ENCODE results near the gene HSPA5. TPM values are rescaled to one million over a fixed set of nuclear protein-coding genes. Genes with fewer than 3 reads are reported as not detected.
A peak's percentile ranks its signal among the peaks of the same experiment; 100 is the strongest.
"Not testable (repeated sequence)": the region's sequence is repeated elsewhere in the genome, so short reads cannot be mapped to it uniquely, and the experiment has no call there.

The HSPA5 gene
- total RNA-seq, 1 experiment from 2014 or later = 357 TPM

DNA sequence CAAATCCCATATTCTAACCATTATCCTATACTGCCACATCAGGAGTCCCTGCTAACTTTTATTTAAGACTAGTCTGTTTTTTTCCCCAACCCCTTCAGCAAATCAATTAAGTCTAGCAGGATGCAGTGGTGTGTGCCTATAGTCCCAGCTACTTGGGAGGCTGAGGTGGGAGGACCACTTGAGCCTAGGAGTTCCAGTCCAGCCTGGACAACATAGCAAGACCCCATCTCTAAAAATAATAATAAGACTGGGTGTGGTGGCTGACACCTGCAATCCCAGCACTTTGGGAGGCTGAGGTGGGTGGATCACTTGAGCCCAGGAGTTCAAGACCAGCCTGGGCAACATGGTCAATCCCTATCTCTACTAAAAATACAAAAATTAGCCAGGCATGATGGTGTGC lies 16.3 kb downstream of the HSPA5 start:
- H3K4me1 Mint-ChIP-seq; ATAC-seq; H3K27me3 Mint-ChIP-seq (ENCODE audit: low read depth); DNase-seq (ENCODE audit: low spot score); H3K4me3 Mint-ChIP-seq; H3K36me3 Mint-ChIP-seq; H3K9me3 Mint-ChIP-seq; CTCF ChIA-PET; H3K27ac Mint-ChIP-seq: not testable (repeated sequence)
- peak; percentile 64 for TF ChIP-seq ZNF121 (CRISPR knock-in tag; IDR thresholded peaks at IDR 0.05)
- POLR2A ChIA-PET = interaction anchor here (1.1 kb wide), 1 partner anchor 16 kb away, joined by 4 read pairs; the partner anchor contains the start of gene HSPA5

DNA sequence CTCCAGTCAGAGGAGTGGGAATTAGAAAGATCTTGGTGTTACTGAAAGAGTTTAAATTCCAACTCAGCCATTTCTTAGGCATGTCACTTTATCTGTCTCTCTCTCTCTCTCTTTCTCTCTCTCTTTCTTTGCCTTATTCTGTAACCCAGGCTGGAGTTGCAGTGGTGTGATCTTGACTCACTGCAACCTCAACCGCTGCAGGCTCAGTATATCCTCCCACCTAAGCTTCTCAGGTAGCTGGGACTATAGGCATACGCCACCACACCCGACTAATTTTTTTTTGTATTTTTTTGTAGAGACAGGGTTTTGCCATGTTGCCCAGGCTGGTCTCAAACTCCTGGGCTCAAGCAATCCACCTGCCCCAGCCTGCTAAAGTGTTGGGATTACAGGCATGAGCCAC lies 22.5 kb downstream of the HSPA5 start:
- POLR2A ChIA-PET = interaction anchor here (0.7 kb wide), 1 partner anchor 22 kb away, joined by 3 read pairs; the partner anchor contains the start of gene HSPA5
- no peak for TF ChIP-seq SMAD3 (CRISPR knock-in tag; IDR thresholded peaks at IDR 0.05; ENCODE audit: borderline replicate concordance)
- TF ChIP-seq TP53 (CRISPR knock-in tag; IDR thresholded peaks at IDR 0.05) = no peak
- TF ChIP-seq, protein P1, sequence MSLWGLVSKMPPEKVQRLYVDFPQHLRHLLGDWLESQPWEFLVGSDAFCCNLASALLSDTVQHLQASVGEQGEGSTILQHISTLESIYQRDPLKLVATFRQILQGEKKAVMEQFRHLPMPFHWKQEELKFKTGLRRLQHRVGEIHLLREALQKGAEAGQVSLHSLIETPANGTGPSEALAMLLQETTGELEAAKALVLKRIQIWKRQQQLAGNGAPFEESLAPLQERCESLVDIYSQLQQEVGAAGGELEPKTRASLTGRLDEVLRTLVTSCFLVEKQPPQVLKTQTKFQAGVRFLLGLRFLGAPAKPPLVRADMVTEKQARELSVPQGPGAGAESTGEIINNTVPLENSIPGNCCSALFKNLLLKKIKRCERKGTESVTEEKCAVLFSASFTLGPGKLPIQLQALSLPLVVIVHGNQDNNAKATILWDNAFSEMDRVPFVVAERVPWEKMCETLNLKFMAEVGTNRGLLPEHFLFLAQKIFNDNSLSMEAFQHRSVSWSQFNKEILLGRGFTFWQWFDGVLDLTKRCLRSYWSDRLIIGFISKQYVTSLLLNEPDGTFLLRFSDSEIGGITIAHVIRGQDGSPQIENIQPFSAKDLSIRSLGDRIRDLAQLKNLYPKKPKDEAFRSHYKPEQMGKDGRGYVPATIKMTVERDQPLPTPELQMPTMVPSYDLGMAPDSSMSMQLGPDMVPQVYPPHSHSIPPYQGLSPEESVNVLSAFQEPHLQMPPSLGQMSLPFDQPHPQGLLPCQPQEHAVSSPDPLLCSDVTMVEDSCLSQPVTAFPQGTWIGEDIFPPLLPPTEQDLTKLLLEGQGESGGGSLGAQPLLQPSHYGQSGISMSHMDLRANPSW (CRISPR knock-in tag; conservative IDR thresholded peaks at IDR 0.05; ENCODE audit: low read depth) = no peak
- TF ChIP-seq MYBL2 (CRISPR knock-in tag; IDR thresholded peaks at IDR 0.05) = no peak
- TF ChIP-seq NR1H2 (CRISPR knock-in tag; IDR thresholded peaks at IDR 0.05) = no peak
- no peak for TF ChIP-seq KAT7 (CRISPR knock-in tag; IDR thresholded peaks at IDR 0.05; ENCODE audit: borderline replicate concordance)
- TF ChIP-seq, protein P2, sequence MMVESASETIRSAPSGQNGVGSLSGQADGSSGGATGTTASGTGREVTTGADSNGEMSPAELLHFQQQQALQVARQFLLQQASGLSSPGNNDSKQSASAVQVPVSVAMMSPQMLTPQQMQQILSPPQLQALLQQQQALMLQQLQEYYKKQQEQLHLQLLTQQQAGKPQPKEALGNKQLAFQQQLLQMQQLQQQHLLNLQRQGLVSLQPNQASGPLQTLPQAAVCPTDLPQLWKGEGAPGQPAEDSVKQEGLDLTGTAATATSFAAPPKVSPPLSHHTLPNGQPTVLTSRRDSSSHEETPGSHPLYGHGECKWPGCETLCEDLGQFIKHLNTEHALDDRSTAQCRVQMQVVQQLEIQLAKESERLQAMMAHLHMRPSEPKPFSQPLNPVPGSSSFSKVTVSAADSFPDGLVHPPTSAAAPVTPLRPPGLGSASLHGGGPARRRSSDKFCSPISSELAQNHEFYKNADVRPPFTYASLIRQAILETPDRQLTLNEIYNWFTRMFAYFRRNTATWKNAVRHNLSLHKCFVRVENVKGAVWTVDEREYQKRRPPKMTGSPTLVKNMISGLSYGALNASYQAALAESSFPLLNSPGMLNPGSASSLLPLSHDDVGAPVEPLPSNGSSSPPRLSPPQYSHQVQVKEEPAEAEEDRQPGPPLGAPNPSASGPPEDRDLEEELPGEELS (CRISPR knock-in tag; IDR thresholded peaks at IDR 0.05) = no peak
- TF ChIP-seq FOXK1 (CRISPR knock-in tag; IDR thresholded peaks at IDR 0.05) = no peak
- no peak for TF ChIP-seq NFATC4 (CRISPR knock-in tag; IDR thresholded peaks at IDR 0.05)
- no peak for TF ChIP-seq ELF4 (CRISPR knock-in tag; IDR thresholded peaks at IDR 0.05; ENCODE audit: low read depth)
- TF ChIP-seq, protein P3, sequence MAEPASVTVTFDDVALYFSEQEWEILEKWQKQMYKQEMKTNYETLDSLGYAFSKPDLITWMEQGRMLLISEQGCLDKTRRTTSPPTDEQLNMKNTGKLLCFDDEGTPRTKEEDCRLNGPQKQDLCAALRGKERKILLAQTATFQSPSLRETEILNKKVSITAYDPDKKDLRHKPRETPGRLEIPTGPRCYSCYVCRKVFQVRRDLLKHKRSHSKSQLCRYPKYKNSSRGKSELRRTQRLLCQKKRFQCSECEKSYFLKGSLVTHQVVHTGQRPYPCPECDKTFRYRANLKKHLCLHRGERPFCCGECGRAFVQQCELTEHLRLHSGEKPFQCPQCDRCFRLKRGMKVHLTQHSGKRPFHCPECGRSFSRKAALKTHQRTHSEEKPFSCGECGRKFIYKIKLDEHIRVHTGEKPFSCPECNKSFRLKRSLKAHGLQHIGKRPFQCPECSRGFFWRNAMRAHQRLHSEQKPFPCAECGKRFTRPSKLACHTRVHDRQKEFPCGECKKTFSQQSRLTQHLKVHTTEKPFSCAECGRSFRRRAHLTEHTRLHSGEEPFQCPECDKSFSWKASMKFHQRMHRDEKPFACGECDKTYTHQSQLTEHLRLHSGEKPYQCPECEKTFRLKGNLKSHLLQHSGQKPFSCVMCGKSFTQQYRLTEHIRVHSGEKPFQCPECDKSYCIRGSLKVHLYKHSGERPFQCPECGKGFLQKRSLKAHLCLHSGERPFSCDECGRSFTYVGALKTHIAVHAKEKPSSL (CRISPR knock-in tag; conservative IDR thresholded peaks at IDR 0.05) = no peak
- TF ChIP-seq ZNF396 (CRISPR knock-in tag; IDR thresholded peaks at IDR 0.05; ENCODE audit: borderline replicate concordance) = no peak
- no peak for TF ChIP-seq SMAD4 (CRISPR knock-in tag; IDR thresholded peaks at IDR 0.05)
- TF ChIP-seq, protein P4, sequence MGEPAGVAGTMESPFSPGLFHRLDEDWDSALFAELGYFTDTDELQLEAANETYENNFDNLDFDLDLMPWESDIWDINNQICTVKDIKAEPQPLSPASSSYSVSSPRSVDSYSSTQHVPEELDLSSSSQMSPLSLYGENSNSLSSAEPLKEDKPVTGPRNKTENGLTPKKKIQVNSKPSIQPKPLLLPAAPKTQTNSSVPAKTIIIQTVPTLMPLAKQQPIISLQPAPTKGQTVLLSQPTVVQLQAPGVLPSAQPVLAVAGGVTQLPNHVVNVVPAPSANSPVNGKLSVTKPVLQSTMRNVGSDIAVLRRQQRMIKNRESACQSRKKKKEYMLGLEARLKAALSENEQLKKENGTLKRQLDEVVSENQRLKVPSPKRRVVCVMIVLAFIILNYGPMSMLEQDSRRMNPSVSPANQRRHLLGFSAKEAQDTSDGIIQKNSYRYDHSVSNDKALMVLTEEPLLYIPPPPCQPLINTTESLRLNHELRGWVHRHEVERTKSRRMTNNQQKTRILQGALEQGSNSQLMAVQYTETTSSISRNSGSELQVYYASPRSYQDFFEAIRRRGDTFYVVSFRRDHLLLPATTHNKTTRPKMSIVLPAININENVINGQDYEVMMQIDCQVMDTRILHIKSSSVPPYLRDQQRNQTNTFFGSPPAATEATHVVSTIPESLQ (CRISPR knock-in tag; IDR thresholded peaks at IDR 0.05) = no peak
- no peak for TF ChIP-seq CREM (CRISPR knock-in tag; IDR thresholded peaks at IDR 0.05)
- TF ChIP-seq GABPB1 (CRISPR knock-in tag; IDR thresholded peaks at IDR 0.05) = no peak
- TF ChIP-seq, protein P5, sequence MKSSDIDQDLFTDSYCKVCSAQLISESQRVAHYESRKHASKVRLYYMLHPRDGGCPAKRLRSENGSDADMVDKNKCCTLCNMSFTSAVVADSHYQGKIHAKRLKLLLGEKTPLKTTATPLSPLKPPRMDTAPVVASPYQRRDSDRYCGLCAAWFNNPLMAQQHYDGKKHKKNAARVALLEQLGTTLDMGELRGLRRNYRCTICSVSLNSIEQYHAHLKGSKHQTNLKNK (CRISPR knock-in tag; IDR thresholded peaks at IDR 0.05) = no peak

More for the DNA sequence above, 22.5 kb downstream of the HSPA5 start:
- Mint-ChIP-seq H3K27ac (peak overlapping the region; percentile 44; the same call in 1 of the 2 replicates), H3K4me3 (no peak overlapping the region), H3K4me1 (no peaks in the 10 kb centered on the region), H3K27me3 (ENCODE audit: low read depth) (no peaks in the 10 kb centered on the region), H3K36me3 (peaks cover 25% of the 10 kb centered on the region), H3K9me3 (no peaks in the 10 kb centered on the region)
- no peak for DNase-seq (ENCODE audit: low spot score)
- CTCF ChIA-PET = interaction anchor here (0.6 to 1.0 kb wide), 2 partner anchors 37 to 44 kb away, joined by 3 to 4 read pairs; no protein-coding TSS in a partner anchor
- ATAC-seq = no peak
